Breast epithelium (tissue), 3 donors: ENCODE data around the gene LSM2.
"Not testable (repeated sequence)": the region's sequence is repeated elsewhere in the genome, so short reads cannot be mapped to it uniquely, and the experiment has no call there.

Experiments used
- POLR2A ChIP-seq: fragments of 450-650 bp; IDR thresholded peaks from one replicate; pipeline ENCODE4 v1.6.1; 2016; ENCODE audit warnings: antibody characterized with exemption, mild to moderate bottlenecking, moderate library complexity
- POLR2AphosphoS5 ChIP-seq, 3 donors: sonication (generic); formaldehyde crosslinking; IDR thresholded peaks; one replicate each; pipeline ENCODE4 v1.6.1; 2017; ENCODE audit warnings: antibody characterized with exemption in 3 of 3

DNA sequence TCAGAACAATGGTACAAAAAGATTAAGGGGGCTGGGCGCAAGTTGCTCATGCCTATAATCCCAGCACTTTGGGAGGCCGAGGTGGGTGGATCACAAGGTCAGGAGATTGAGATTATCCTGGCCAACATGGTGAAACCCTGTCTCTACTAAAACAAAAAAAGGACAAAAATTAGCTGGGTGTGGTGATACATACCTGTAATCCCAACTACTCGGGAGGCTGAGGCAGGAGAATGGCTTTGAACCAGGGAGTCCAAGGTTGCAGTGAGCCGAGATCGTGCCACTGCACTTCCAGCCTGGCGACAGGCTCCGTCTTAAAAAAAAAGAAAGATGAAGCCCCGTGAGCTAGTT is 33.0 kb upstream of the LSM2 start:
- TF ChIP-seq POLR2AphosphoS5 (IDR thresholded peaks at IDR 0.05); POLR2A: not testable (repeated sequence)
